ENCODE data around the gene ACTN4. TPM values are rescaled to one million over a fixed set of nuclear protein-coding genes. Genes with fewer than 3 reads are reported as not detected.
A peak's percentile ranks its signal among the peaks of the same experiment; 100 is the strongest.

The ACTN4 gene
- polyA plus RNA-seq, 2 of the 4 experiments (the other 2 are of a cell fraction) = 605 to 967 TPM

- no peak for TF ChIP-seq RNF2 (IDR thresholded peaks at IDR 0.05; ENCODE audit: borderline replicate concordance, low read depth)
- peak; percentile 51; the same call in 1 of the 2 replicates for TF ChIP-seq E2F6 (IDR thresholded peaks at IDR 0.05; ENCODE audit: borderline replicate concordance, low read depth)
- TF ChIP-seq CHD4 (IDR thresholded peaks at IDR 0.05; ENCODE audit: borderline replicate concordance) = no peak
- peak; percentile 43; the same call in 1 of the 2 replicates for TF ChIP-seq POLR2A (IDR thresholded peaks at IDR 0.05; ENCODE audit: low read length)
- TF ChIP-seq ZFP36 (IDR thresholded peaks at IDR 0.05; ENCODE audit: borderline replicate concordance, partially characterized antibody) = no peak
- TF ChIP-seq HEYL (CRISPR knock-in tag; IDR thresholded peaks at IDR 0.05) = no peak
- peak; percentile 13 to 43; a peak in 4 of 5 replicates for TF ChIP-seq RAD21 (conservative IDR thresholded peaks at IDR 0.05 in 1 of 2, IDR thresholded peaks at IDR 0.05 in 1 of 2)
- no peak for TF ChIP-seq CHD2 (IDR thresholded peaks at IDR 0.05; ENCODE audit: low read length, partially characterized antibody)
- TF ChIP-seq TP53 (CRISPR knock-in tag; IDR thresholded peaks at IDR 0.05) = 0 out of 2 replicates have a peak, but pooled peaks have one; percentile 22
- 0 out of 3 replicates have a peak, but pooled peaks have one; percentile 12 for TF ChIP-seq CTCF (IDR thresholded peaks at IDR 0.05)
Observed at GRCh38 chr19:38736036-38736412, 88.6 kb downstream of the ACTN4 start (continued).

- no peaks in the 10 kb centered on the region for H3K9me3 ChIP-seq
- 38% methylated on average over 26 of the region's 36 CpGs for WGBS (ENCODE audit: missing lambda C conversion rate)
- H3K4me1 ChIP-seq = peaks cover 51% of the 10 kb centered on the region
- DNase-seq (ENCODE audit: low read depth in 1 of 2, low spot score in 1 of 2) (peak; percentile 83 to 94), FAIRE-seq (no peak), ATAC-seq (peak; percentile 3 to 20; a peak in 5 of 6 replicates)
- H3K4me3 ChIP-seq = peak overlapping the region; percentile 49
- ChIA-PET POLR2A (no interaction called here), CTCF (interaction anchor here (0.7 to 2.8 kb wide), 8 partner anchors 11 to 133 kb away, joined by 3 to 7 read pairs (median 4); no protein-coding TSS in a partner anchor)
- H3K4me2 ChIP-seq = peak overlapping the region; percentile 74
- peak overlapping the region; percentile 70 to 88 for H3K27ac ChIP-seq
- no peak for TF ChIP-seq FOSL2 (IDR thresholded peaks at IDR 0.05)
- TF ChIP-seq FOSL2 (CRISPR knock-in tag; IDR thresholded peaks at IDR 0.05) = no peak
- no peak for TF ChIP-seq RCOR1 (IDR thresholded peaks at IDR 0.05; ENCODE audit: low read depth, low read length)
- TF ChIP-seq SMC3 (IDR thresholded peaks at IDR 0.05) = no peak
- no peak for TF ChIP-seq TFCP2L1 (CRISPR knock-in tag; IDR thresholded peaks at IDR 0.05)
- no peak for TF ChIP-seq SREBF2 (IDR thresholded peaks at IDR 0.05)
- TF ChIP-seq KDM5A (IDR thresholded peaks at IDR 0.05) = no peak
- no peak for TF ChIP-seq E2F6 (IDR thresholded peaks at IDR 0.05; ENCODE audit: borderline replicate concordance, low read depth)
- TF ChIP-seq MYC (IDR thresholded peaks at IDR 0.05; ENCODE audit: borderline replicate concordance, low read length) = no peak
- TF ChIP-seq PBX3 (IDR thresholded peaks at IDR 0.05) = no peak
- no peak for TF ChIP-seq GATA3 (IDR thresholded peaks at IDR 0.05; ENCODE audit: borderline replicate concordance)
- TF ChIP-seq RAD21 (conservative IDR thresholded peaks at IDR 0.05 in 1 of 2, IDR thresholded peaks at IDR 0.05 in 1 of 2) = no peak; a peak in 1 of 5 replicates
- no peak for TF ChIP-seq NPAS2 (CRISPR knock-in tag; IDR thresholded peaks at IDR 0.05; ENCODE audit: borderline replicate concordance)
- TF ChIP-seq POLR2A (IDR thresholded peaks at IDR 0.05; ENCODE audit: low read length) = no peak
- no peak for TF ChIP-seq FOXS1 (CRISPR knock-in tag; IDR thresholded peaks at IDR 0.05)
- 0 out of 2 replicates have a peak, but pooled peaks have one; percentile 61 for TF ChIP-seq FOSB (CRISPR knock-in tag; IDR thresholded peaks at IDR 0.05)
- no peak for TF ChIP-seq CEBPB (IDR thresholded peaks at IDR 0.05)
- TF ChIP-seq NR3C1 (IDR thresholded peaks at IDR 0.05) = no peak
- TF ChIP-seq BHLHE40 (IDR thresholded peaks at IDR 0.05; ENCODE audit: low read depth, low read length) = no peak
- no peak for TF ChIP-seq EHMT2 (IDR thresholded peaks at IDR 0.05; ENCODE audit: low read depth)
- TF ChIP-seq ZFP36 (IDR thresholded peaks at IDR 0.05; ENCODE audit: borderline replicate concordance, partially characterized antibody) = peak; percentile 10
- peak; percentile 47 for TF ChIP-seq MAX (IDR thresholded peaks at IDR 0.05)
- no peak for TF ChIP-seq REST (IDR thresholded peaks at IDR 0.05)
- no peak for TF ChIP-seq ZSCAN20 (CRISPR knock-in tag; IDR thresholded peaks at IDR 0.05)
Observed at GRCh38 chr19:38736413-38737280, 89.2 kb downstream of the ACTN4 start.
